22Rv1 (cell line): Measurements from ENCODE around the gene WDR4.

Source experiments
- CTCF ChIP-seq: fragments of 450-650 bp; IDR thresholded peaks from 2 replicates; pipeline ENCODE4 v1.5.1; 2017; ENCODE audit warnings: mild to moderate bottlenecking
- ZFX ChIP-seq: fragments of 450-650 bp; IDR thresholded peaks from 2 replicates; pipeline ENCODE4 v1.6.1; 2017; ENCODE audit warnings: antibody characterized with exemption, borderline replicate concordance

GRCh38 chr21:42836402-42836666, 43.0 kb downstream of the WDR4 start:
- no peak for TF ChIP-seq CTCF
- no peak for TF ChIP-seq ZFX
